ENCODE results near the gene CYLC1.

The CYLC1 gene

DNA sequence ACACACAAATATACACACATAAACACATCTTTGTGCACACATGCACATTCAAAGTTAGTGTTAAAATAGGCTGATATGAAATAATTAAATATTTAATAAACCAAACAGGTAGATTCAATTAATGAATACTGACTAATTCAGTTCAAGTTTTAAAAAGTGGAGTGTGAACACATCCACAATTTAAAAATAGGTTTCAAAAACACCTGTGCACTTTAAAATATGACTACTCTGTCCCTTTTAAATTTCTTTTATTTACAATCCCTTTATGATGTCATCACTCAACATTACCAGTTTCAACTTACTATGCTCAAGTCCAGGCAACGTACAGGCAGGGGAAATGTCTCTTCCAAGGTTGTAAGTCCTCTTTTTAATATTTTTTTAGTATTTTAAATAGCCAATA lies at the start of gene CYLC1:
CYLC1 (plus strand) TSS at position 301 of the 400 bp plus-strand sequence; CDS start at position 338, 37 bp downstream.
- DNase-seq (ENCODE audit: low read depth) = no peak

- no peak for DNase-seq (ENCODE audit: low read depth)
Observed at GRCh38 chrX:83819304-83819703, 41.6 kb upstream of the CYLC1 start.

DNA sequence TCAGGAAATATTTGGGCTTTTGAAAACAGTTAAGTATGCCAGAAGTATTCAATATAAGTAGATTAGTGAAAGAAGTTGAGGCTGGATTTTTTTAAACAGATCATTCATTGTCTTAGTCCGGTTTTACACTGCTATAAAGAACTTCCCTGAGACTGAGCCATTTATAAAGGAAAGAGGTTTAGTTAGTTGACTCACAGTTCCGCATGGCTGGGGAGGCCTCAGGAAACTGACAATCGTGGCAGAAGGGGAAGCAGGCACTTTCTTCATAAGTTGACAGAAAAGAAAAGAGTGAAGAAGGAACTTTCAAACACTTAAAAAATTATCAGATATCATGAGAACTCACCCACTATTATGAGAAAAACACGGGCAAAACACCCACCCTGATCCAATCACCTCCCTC lies 31.1 kb upstream of the CYLC1 start:
- no peak for DNase-seq (ENCODE audit: low read depth)

DNA sequence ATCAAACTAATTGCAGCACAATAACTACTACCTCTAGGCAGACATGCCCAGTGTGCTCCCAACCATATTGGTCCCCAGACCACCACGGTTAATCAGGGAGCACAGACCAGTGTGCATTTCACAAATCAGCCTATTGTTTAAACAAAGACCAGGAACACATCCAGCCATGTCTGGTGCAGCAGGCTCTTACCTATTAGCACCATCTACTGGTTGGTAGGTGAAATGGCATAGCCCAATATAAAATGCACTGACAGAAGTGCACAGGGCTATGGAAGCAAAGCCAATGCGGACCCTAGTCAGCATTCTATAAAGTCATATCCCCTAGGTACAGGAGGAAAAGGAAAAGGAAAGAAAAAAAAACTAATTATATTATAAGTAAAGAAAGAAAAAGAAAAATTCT lies 15.5 kb upstream of the CYLC1 start:
- DNase-seq (ENCODE audit: low read depth) = no peak

DNA sequence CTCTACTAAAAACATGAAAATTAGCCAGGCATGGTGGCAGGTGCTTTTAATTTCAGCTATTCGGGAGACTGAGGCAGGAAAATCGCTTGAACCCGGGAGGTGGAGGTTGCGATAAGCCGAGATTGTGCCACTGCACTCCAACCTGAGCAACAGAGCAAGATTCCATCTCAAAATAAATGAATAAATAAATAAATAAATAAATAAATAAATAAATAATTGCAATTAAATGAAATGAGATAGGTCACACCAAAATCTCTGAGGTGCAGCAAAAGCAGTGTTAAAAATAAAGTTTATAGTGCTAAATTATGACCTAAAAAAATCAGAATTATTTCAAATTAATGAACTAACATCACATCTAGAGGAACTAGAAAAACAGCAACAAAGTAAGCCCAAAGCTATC lies 13.6 kb upstream of the CYLC1 start:
- no peak for DNase-seq (ENCODE audit: low read depth)

GRCh38 chrX:83888585-83888984 lies 27.6 kb downstream of the CYLC1 start:
- no peak for DNase-seq (ENCODE audit: low read depth)

- DNase-seq (ENCODE audit: low read depth) = no peak
Observed at GRCh38 chrX:83892433-83892832, 31.5 kb downstream of the CYLC1 start.

GRCh38 chrX:83906921-83907320 lies 46.0 kb downstream of the CYLC1 start:
- DNase-seq (ENCODE audit: low read depth) = no peak

DNA sequence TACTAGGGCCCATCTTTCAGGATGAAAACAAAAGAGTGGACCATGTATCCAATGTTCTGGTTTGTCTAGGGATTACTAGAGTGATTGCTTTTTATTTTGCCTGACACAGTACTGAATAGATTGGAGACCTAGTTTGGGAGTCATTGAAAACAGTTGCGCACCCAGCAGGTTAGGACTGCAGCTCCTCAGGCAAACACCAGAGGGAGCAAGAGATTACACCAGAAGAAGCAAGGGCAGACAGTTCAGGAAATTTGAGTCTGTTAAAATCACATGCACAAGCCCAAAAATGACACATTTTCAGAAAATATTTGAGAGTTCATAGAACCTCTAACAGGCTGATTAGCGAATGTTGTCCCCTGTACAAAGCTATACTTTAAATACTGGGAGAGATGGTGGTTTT lies 55.6 kb downstream of the CYLC1 start:
- DNase-seq (ENCODE audit: low read depth) = no peak

- no peak for DNase-seq (ENCODE audit: low read depth)
Observed at GRCh38 chrX:83934220-83934619, 73.3 kb downstream of the CYLC1 start.
